Endothelial cell of umbilical vein (primary cell): Measurements from ENCODE around the gene ACTN3. TPM values are rescaled to one million over a fixed set of nuclear protein-coding genes. Genes with fewer than 3 reads are reported as not detected.

Experiments used
- BruUV-seq: library from RNA; stranded (reverse); fragments of 400-500 nt; replicated peaks from 2 replicates; lab custom pipeline; 2021; lab: Mats Ljungman, UMichigan
- CTCF ChIA-PET: fragments of 300-600, 350-600 bp; sonication (Branson Sonifier 250); formaldehyde crosslinking; loops from one replicate; lab custom pipeline; 2021; ENCODE audit warnings: antibody characterized with exemption, inconsistent platforms; lab: Charles Lee
- POLR2A ChIA-PET: fragments of 300-600, 350-600 bp; sonication (Branson Sonifier 250); formaldehyde crosslinking; loops from one replicate; lab custom pipeline; 2021; ENCODE audit warnings: antibody characterized with exemption, inconsistent platforms; lab: Charles Lee
- DNase-seq: peaks from one replicate; pipeline ENCODE4 v3.0.0-alpha.2; 2011; ENCODE audit warnings: low read depth, low spot score
- FAIRE-seq: peaks from 2 replicates; lab custom pipeline; 2011; peaks lifted over from hg19 to GRCh38; lab: Jason Lieb, UNC
- H2AFZ ChIP-seq: 2 replicates; pipeline ENCODE4 v1.6.0; 2012; ENCODE audit warnings: low read depth, low read length, control low read depth, inconsistent platforms
- H3K27ac ChIP-seq: 2 replicates; pipeline ENCODE4 v1.5.1; 2011; ENCODE audit warnings: low read depth, mild to moderate bottlenecking, control low read depth, low read length, moderate library complexity; ENCODE audit not compliant: insufficient read depth
- H3K27me3 ChIP-seq, 2 experiments: 2 replicates each; pipeline versions ENCODE4 v1.6.0 to v1.6.1; 2011; ENCODE audit warnings: low read length in 2 of 2, mixed read lengths in 1 of 2; ENCODE audit not compliant: control insufficient read depth in 2 of 2, insufficient read depth in 2 of 2
- H3K36me3 ChIP-seq, 2 experiments: 2 replicates in 1 of 2; 3 replicates in 1 of 2; pipeline ENCODE4 v1.5.1; 2011; ENCODE audit warnings: low read length in 2 of 2, mild to moderate bottlenecking in 1 of 2, moderate library complexity in 1 of 2; ENCODE audit not compliant: control insufficient read depth in 2 of 2, insufficient read depth in 2 of 2; ENCODE audit errors: extremely low read depth in 1 of 2
- H3K4me1 ChIP-seq: 3 replicates; pipeline ENCODE4 v1.5.1; 2011; ENCODE audit warnings: mild to moderate bottlenecking, low read length; ENCODE audit not compliant: control insufficient read depth, insufficient read depth; ENCODE audit errors: extremely low read depth
- H3K4me2 ChIP-seq: 2 replicates; pipeline ENCODE4 v1.6.1; 2011; ENCODE audit warnings: low read length, control low read depth, mixed read lengths; ENCODE audit not compliant: insufficient read depth
- H3K4me3 ChIP-seq, 3 experiments: fragments of 200-600 bp in 1 of 3; sonication (generic), shearing (Covaris generic) in 1 of 3; replicated peaks in 1 of 3; 2 replicates each; pipeline ENCODE4 v1.5.1; 2011 to 2016; ENCODE audit warnings: control low read depth in 3 of 3, low read length in 3 of 3, mild to moderate bottlenecking in 2 of 3, inconsistent platforms in 1 of 3, low read depth in 1 of 3, moderate library complexity in 1 of 3; ENCODE audit not compliant: insufficient read depth in 1 of 3
- H3K79me2 ChIP-seq: 2 replicates; pipeline ENCODE4 v1.6.0; 2012; ENCODE audit warnings: low read length, inconsistent platforms; ENCODE audit not compliant: control insufficient read depth, insufficient read depth
- H3K9ac ChIP-seq: replicated peaks from 2 replicates; pipeline ENCODE3; 2011; ENCODE audit warnings: low read length, control low read depth; ENCODE audit not compliant: insufficient read depth; ENCODE audit errors: extremely low read depth
- H3K9me1 ChIP-seq: replicated peaks from 3 replicates; pipeline ENCODE4 v1.6.0; 2011; ENCODE audit warnings: mild to moderate bottlenecking, low read length; ENCODE audit not compliant: control insufficient read depth, insufficient read depth; ENCODE audit errors: extremely low read depth
- H3K9me3 ChIP-seq: replicated peaks from 2 replicates; pipeline ENCODE4 v1.5.1; 2012; ENCODE audit warnings: low read length, inconsistent platforms; ENCODE audit not compliant: control insufficient read depth, insufficient read depth
- H4K20me1 ChIP-seq: replicated peaks from 2 replicates; pipeline ENCODE3; 2011; ENCODE audit warnings: mild to moderate bottlenecking, low read length; ENCODE audit not compliant: control insufficient read depth, insufficient read depth; ENCODE audit errors: extremely low read depth
- EZH2 ChIP-seq: IDR thresholded peaks from 2 replicates; pipeline ENCODE4 v1.6.1; 2012; ENCODE audit warnings: borderline replicate concordance, low read depth, mild to moderate bottlenecking, moderate library complexity, low read length, inconsistent platforms; ENCODE audit not compliant: severe bottlenecking
- FOS ChIP-seq: IDR thresholded peaks from 2 replicates; pipeline ENCODE4 v1.6.1; 2011; ENCODE audit warnings: mild to moderate bottlenecking, low read length, moderate library complexity, borderline replicate concordance; ENCODE audit not compliant: insufficient read depth
- GATA2 ChIP-seq: IDR thresholded peaks from 2 replicates; pipeline ENCODE4 v1.7.0; 2011; ENCODE audit warnings: low read depth, mild to moderate bottlenecking, moderate library complexity, mixed read lengths, low read length; ENCODE audit not compliant: insufficient read length, insufficient read depth
- JUN ChIP-seq: IDR thresholded peaks from 2 replicates; pipeline ENCODE4 v1.6.1; 2011; ENCODE audit warnings: borderline replicate concordance, low read depth; ENCODE audit not compliant: insufficient read length, insufficient read depth
- MYC ChIP-seq: IDR thresholded peaks from one replicate; pipeline ENCODE4 v1.6.1; 2011; ENCODE audit warnings: mild to moderate bottlenecking, low read depth, low read length
- POLR2A ChIP-seq: IDR thresholded peaks from 2 replicates; pipeline ENCODE4 v1.6.1; 2012; ENCODE audit warnings: low read depth, mild to moderate bottlenecking, control low read depth, low read length
- POLR2AphosphoS5 ChIP-seq: IDR thresholded peaks from 2 replicates; pipeline ENCODE4 v1.6.1; 2012; ENCODE audit warnings: low read depth, mild to moderate bottlenecking, control low read depth, low read length, moderate library complexity; ENCODE audit not compliant: insufficient read depth
- dilution Hi-C: fragments of 300-500 bp; cut with MboI; formaldehyde crosslinking; loops from one replicate; pipeline ENCODE4 v1.15.0; 2019; ENCODE audit warnings: low sequenced_read_pairs; ENCODE audit not compliant: extremely low pct_ligation_motif_present
- intact Hi-C: fragments of 100-400 bp; cut with micrococcal nuclease; formaldehyde crosslinking; loops from one replicate; pipeline ENCODE4 v1.10.0; 2022
- polyA plus RNA-seq, 4 experiments: library from polyadenylated mRNA; depleted of rRNA in 3 of 4; stranded (reverse) in 3 of 4; unstranded in 1 of 4; fragments of >200 nt; gene quantifications; 2 replicates each; pipeline versions ENCODE4 v1.2.1 to v1.2.3, GENCODE V29; 2011 to 2012; ENCODE audit warnings: missing spikeins in 1 of 4
- total RNA-seq: library from RNA; stranded (reverse); gene quantifications from 2 replicates; pipeline ENCODE4 v1.2.3, GENCODE V29; 2021
- TF ChIP-seq, protein P1 (sequence below): IDR thresholded peaks from 2 replicates; pipeline ENCODE4 v1.6.1; 2011; ENCODE audit not compliant: insufficient read depth, insufficient read length
- TF ChIP-seq, protein P2 (sequence below), 2 donors: IDR thresholded peaks; 1 replicate in 1 of 2; 2 replicates in 1 of 2; pipeline ENCODE4 v1.5.1; 2011; ENCODE audit warnings: low read length in 2 of 2, mild to moderate bottlenecking in 2 of 2, moderate library complexity in 2 of 2, control low read depth in 1 of 2, inconsistent platforms in 1 of 2, low read depth in 1 of 2; ENCODE audit not compliant: insufficient read depth in 1 of 2; ENCODE audit errors: extremely low read depth in 1 of 2

Gene ACTN3
- total and polyA plus RNA-seq, 2 donors (not counting 3 experiments of a cell fraction or from before 2014, with no cell fraction given) = 0.17 to 0.18 TPM

DNA sequence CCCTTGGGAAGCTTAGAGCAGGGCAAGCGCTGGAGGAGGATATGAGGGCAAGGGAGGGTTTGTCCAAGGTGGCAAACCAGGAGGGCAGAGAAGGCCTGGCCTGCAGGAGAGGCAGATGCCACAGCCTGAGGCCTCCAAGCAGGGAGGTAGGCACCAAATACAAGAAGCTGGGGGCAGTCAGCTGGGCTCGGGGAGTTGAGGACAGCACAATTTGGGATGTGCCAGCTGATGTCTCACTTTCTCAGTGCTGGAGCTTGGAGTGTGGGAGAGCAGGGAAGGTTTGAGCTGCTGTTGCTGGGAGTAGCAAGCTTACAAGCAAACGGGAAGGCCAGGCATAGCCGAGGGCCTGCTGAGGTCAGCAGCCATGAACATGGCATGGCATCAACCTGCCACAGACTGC, 4.8 kb upstream of the ACTN3 start:
- TF ChIP-seq, protein P1, sequence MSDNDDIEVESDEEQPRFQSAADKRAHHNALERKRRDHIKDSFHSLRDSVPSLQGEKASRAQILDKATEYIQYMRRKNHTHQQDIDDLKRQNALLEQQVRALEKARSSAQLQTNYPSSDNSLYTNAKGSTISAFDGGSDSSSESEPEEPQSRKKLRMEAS = no peak
- TF ChIP-seq, protein P2, sequence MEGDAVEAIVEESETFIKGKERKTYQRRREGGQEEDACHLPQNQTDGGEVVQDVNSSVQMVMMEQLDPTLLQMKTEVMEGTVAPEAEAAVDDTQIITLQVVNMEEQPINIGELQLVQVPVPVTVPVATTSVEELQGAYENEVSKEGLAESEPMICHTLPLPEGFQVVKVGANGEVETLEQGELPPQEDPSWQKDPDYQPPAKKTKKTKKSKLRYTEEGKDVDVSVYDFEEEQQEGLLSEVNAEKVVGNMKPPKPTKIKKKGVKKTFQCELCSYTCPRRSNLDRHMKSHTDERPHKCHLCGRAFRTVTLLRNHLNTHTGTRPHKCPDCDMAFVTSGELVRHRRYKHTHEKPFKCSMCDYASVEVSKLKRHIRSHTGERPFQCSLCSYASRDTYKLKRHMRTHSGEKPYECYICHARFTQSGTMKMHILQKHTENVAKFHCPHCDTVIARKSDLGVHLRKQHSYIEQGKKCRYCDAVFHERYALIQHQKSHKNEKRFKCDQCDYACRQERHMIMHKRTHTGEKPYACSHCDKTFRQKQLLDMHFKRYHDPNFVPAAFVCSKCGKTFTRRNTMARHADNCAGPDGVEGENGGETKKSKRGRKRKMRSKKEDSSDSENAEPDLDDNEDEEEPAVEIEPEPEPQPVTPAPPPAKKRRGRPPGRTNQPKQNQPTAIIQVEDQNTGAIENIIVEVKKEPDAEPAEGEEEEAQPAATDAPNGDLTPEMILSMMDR (IDR thresholded peaks at IDR 0.05; ENCODE audit: extremely low read depth in 1 of 2, insufficient read depth in 1 of 2, low read depth in 1 of 2, low read length in 2 of 2) = no peak
- TF ChIP-seq JUN (no peak), POLR2AphosphoS5 (no peak), MYC (no peak), FOS (no peak), POLR2A (no peak), EZH2 (no peak), GATA2 (no peak)
- no peak for FAIRE-seq
- no peak overlapping the region for H3K27ac ChIP-seq
- no peak for DNase-seq
- H3K9me1 ChIP-seq = no peaks in the 10 kb centered on the region
- no peak overlapping the region for H3K4me2 ChIP-seq
- H3K27me3 ChIP-seq = no peaks in the 10 kb centered on the region
- H3K36me3 ChIP-seq = peaks cover 0 to 14% of the 10 kb centered on the region in 2 experiments
- peaks cover 33% of the 10 kb centered on the region for H3K4me1 ChIP-seq
- CTCF ChIA-PET = interaction anchor here (0.6 to 2.8 kb wide), 4 partner anchors 9 to 136 kb away, joined by 3 to 28 read pairs (median 6); partner anchors contain the start of gene RBM4B
- H4K20me1 ChIP-seq = no peaks in the 10 kb centered on the region
- no TSS peak for BruUV-seq
- H3K9me3 ChIP-seq = no peaks in the 10 kb centered on the region
- H3K4me3 ChIP-seq = no peak overlapping the region
- H3K9ac ChIP-seq = no peak overlapping the region
- POLR2A ChIA-PET = interaction anchor here (0.7 kb wide), 1 partner anchor 32 kb away, joined by 3 read pairs; the partner anchor contains the start of gene BBS1
- intact Hi-C loops (loop anchor here (2.0 kb wide), 1 partner anchor 31 kb away; the partner anchor contains the start of gene BBS1), dilution Hi-C loops (no loop called here)
- peaks cover 5% of the 10 kb centered on the region for H3K79me2 ChIP-seq
- H2AFZ ChIP-seq = no peak overlapping the region
